ENCODE data around the gene SARS1. TPM values are rescaled to one million over a fixed set of nuclear protein-coding genes. Genes with fewer than 3 reads are reported as not detected.
A peak's percentile ranks its signal among the peaks of the same experiment; 100 is the strongest.
"Not testable (repeated sequence)": the region's sequence is repeated elsewhere in the genome, so short reads cannot be mapped to it uniquely, and the experiment has no call there.

SARS1 gene
- total RNA-seq (100 to 1,000 TPM; 123 to 146 (median 135) TPM), polyA plus RNA-seq (84.5 TPM)
- long read RNA-seq, donor 1, transcript SARS-206 (2 exons, 804 nt), result minor isoform, 16 of 371 reads
- long read RNA-seq, donor 1, transcript SARS-201 (11 exons, 1,852 nt), result major isoform, 318 of 371 reads
- long read RNA-seq, donor 1, transcript SARS-202 (12 exons, 1,882 nt), result minor isoform, 12 of 371 reads
- long read RNA-seq, donor 1, partial matches to known transcripts, result 10 of 371 reads
- long read RNA-seq, donor 1, other reads (novel, unspliced or antisense), result 14 of 371 reads
- long read RNA-seq, donor 2, transcript SARS-201 (11 exons, 1,852 nt), result major isoform, 128 of 144 reads
- long read RNA-seq, donor 2, partial matches to known transcripts, result 3 of 144 reads
- long read RNA-seq, donor 2, other reads (novel, unspliced or antisense), result 8 of 144 reads
- long read RNA-seq, donor 3, transcript SARS-206 (2 exons, 804 nt), result minor isoform, 32 of 1,002 reads
- long read RNA-seq, donor 3, transcript SARS-202 (12 exons, 1,882 nt), result minor isoform, 43 of 1,002 reads
- long read RNA-seq, donor 3, transcript SARS-201 (11 exons, 1,852 nt), result major isoform, 846 of 1,002 reads
- long read RNA-seq, donor 3, partial matches to known transcripts, result 15 of 1,002 reads
- long read RNA-seq, donor 3, other reads (novel, unspliced or antisense), result 62 of 1,002 reads
- long read RNA-seq, donor 4, transcript SARS-201 (11 exons, 1,852 nt), result major isoform, 152 of 189 reads
- long read RNA-seq, donor 4, transcript SARS-206 (2 exons, 804 nt), result minor isoform, 6 of 189 reads
- long read RNA-seq, donor 4, transcript SARS-202 (12 exons, 1,882 nt), result minor isoform, 15 of 189 reads
- long read RNA-seq, donor 4, partial matches to known transcripts, result 4 of 189 reads
- long read RNA-seq, donor 4, other reads (novel, unspliced or antisense), result 12 of 189 reads

- intact Hi-C loops (cut with DNase I), result no loop called here
- no peaks in the 10 kb centered on the region for H3K27me3 ChIP-seq (ENCODE audit: control insufficient read depth, insufficient read depth)
- H3K9me3 ChIP-seq (ENCODE audit: control insufficient read depth, low read length), result no peaks in the 10 kb centered on the region
- H3K27ac ChIP-seq (ENCODE audit: low read length), result peak within 1 kb of the TSS; percentile 89
- ATAC-seq (peak; percentile 96), DNase-seq (peak; percentile 90 to 96 (median 95))
- H3K4me3 ChIP-seq (ENCODE audit: low read length), result peak within 1 kb of the TSS; percentile 77
- no peaks in the 10 kb centered on the region for H3K4me1 ChIP-seq (ENCODE audit: control insufficient read depth, insufficient read depth, low read length)
- under 1% methylated on average over 64 of the region's 64 CpGs for WGBS
These were observed at the start of gene SARS1 for GRCh38 chr1:109213824-109214693. Gene SARS1 (plus strand): TSS chr1:109213918. CDS start chr1:109213993, 75 bp downstream.

GRCh38 chr1:109164538-109164937, 49.2 kb upstream of the SARS1 start:
- intact Hi-C loops (cut with DNase I), result no loop called here
- ATAC-seq (peak in 1 of 2 donors; percentile 22), DNase-seq (no peak)
- no peaks in the 10 kb centered on the region for H3K9me3 ChIP-seq (ENCODE audit: control insufficient read depth, low read length)
- H3K27me3 ChIP-seq (ENCODE audit: control insufficient read depth, insufficient read depth), result no peaks in the 10 kb centered on the region
- no peak overlapping the region for H3K27ac ChIP-seq (ENCODE audit: low read length)
- WGBS, result 93% methylated on average over 8 of the region's 8 CpGs
- no peak overlapping the region for H3K4me3 ChIP-seq (ENCODE audit: low read length)
- H3K4me1 ChIP-seq (ENCODE audit: control insufficient read depth, insufficient read depth, low read length), result peaks cover 3% of the 10 kb centered on the region

GRCh38 chr1:109167001-109167506, 46.7 kb upstream of the SARS1 start:
- H3K9me3 ChIP-seq (ENCODE audit: control insufficient read depth, low read length), result no peaks in the 10 kb centered on the region
- ATAC-seq, result no peak
- H3K27ac ChIP-seq (ENCODE audit: low read length), result no peak overlapping the region
- DNase-seq, result no peak
- peaks cover 3% of the 10 kb centered on the region for H3K4me1 ChIP-seq (ENCODE audit: control insufficient read depth, insufficient read depth, low read length)
- no peaks in the 10 kb centered on the region for H3K27me3 ChIP-seq (ENCODE audit: control insufficient read depth, insufficient read depth)
- intact Hi-C loops (cut with DNase I), result no loop called here
- WGBS, result 50% methylated on average over 7 of the region's 7 CpGs
- H3K4me3 ChIP-seq (ENCODE audit: low read length), result no peak overlapping the region

GRCh38 chr1:109170035-109170764, 43.5 kb upstream of the SARS1 start:
- ATAC-seq, result no peak
- Histone ChIP-seq H3K27me3 (ENCODE audit: control insufficient read depth, insufficient read depth) (no peaks in the 10 kb centered on the region), H3K9me3 (ENCODE audit: control insufficient read depth, low read length) (no peaks in the 10 kb centered on the region), H3K4me3 (ENCODE audit: low read length) (no peak overlapping the region), H3K4me1 (ENCODE audit: control insufficient read depth, insufficient read depth, low read length) (no peaks in the 10 kb centered on the region), H3K27ac (ENCODE audit: low read length) (no peak overlapping the region)
- DNase-seq, result no peak
- intact Hi-C loops (cut with DNase I), result no loop called here
- 56% methylated on average over 7 of the region's 7 CpGs for WGBS

GRCh38 chr1:109171646-109172045, 42.1 kb upstream of the SARS1 start:
- ATAC-seq (no peak), DNase-seq (no peak)
- Histone ChIP-seq H3K4me1 (ENCODE audit: control insufficient read depth, insufficient read depth, low read length) (no peaks in the 10 kb centered on the region), H3K27me3 (ENCODE audit: control insufficient read depth, insufficient read depth) (no peaks in the 10 kb centered on the region), H3K4me3 (ENCODE audit: low read length) (no peak overlapping the region), H3K27ac (ENCODE audit: low read length) (no peak overlapping the region), H3K9me3 (ENCODE audit: control insufficient read depth, low read length) (no peaks in the 10 kb centered on the region)
- intact Hi-C loops (cut with DNase I), result no loop called here
- 94% methylated on average over 10 of the region's 10 CpGs for WGBS

- intact Hi-C loops (cut with DNase I); ATAC-seq; H3K4me1 ChIP-seq (ENCODE audit: control insufficient read depth, insufficient read depth, low read length); H3K27me3 ChIP-seq (ENCODE audit: control insufficient read depth, insufficient read depth); DNase-seq; H3K27ac ChIP-seq (ENCODE audit: low read length); H3K4me3 ChIP-seq (ENCODE audit: low read length); H3K9me3 ChIP-seq (ENCODE audit: control insufficient read depth, low read length): not testable (repeated sequence)
- 80% methylated on average over 1 of the region's 1 CpG for WGBS
These were observed 37.4 kb upstream of the SARS1 start for GRCh38 chr1:109176349-109176748.

GRCh38 chr1:109180715-109181084, 33.0 kb upstream of the SARS1 start:
- H3K27me3 ChIP-seq (ENCODE audit: control insufficient read depth, insufficient read depth); H3K9me3 ChIP-seq (ENCODE audit: control insufficient read depth, low read length); H3K4me1 ChIP-seq (ENCODE audit: control insufficient read depth, insufficient read depth, low read length); H3K4me3 ChIP-seq (ENCODE audit: low read length); H3K27ac ChIP-seq (ENCODE audit: low read length); ATAC-seq; intact Hi-C loops (cut with DNase I); DNase-seq: not testable (repeated sequence)
- 74% methylated on average over 3 of the region's 3 CpGs for WGBS

- no peaks in the 10 kb centered on the region for H3K27me3 ChIP-seq (ENCODE audit: control insufficient read depth, insufficient read depth)
- H3K27ac ChIP-seq (ENCODE audit: low read length), result no peak overlapping the region
- ATAC-seq, result no peak
- 34% methylated on average over 4 of the region's 4 CpGs for WGBS
- H3K9me3 ChIP-seq (ENCODE audit: control insufficient read depth, low read length), result no peaks in the 10 kb centered on the region
- H3K4me3 ChIP-seq (ENCODE audit: low read length), result no peak overlapping the region
- no peaks in the 10 kb centered on the region for H3K4me1 ChIP-seq (ENCODE audit: control insufficient read depth, insufficient read depth, low read length)
- intact Hi-C loops (cut with DNase I), result no loop called here
- no peak for DNase-seq
These were observed 32.5 kb upstream of the SARS1 start for GRCh38 chr1:109181085-109181806.

- intact Hi-C loops (cut with DNase I), result no loop called here
- Histone ChIP-seq H3K4me3 (ENCODE audit: low read length) (no peak overlapping the region), H3K9me3 (ENCODE audit: control insufficient read depth, low read length) (no peaks in the 10 kb centered on the region), H3K27me3 (ENCODE audit: control insufficient read depth, insufficient read depth) (no peaks in the 10 kb centered on the region), H3K4me1 (ENCODE audit: control insufficient read depth, insufficient read depth, low read length) (no peaks in the 10 kb centered on the region), H3K27ac (ENCODE audit: low read length) (no peak overlapping the region)
- DNase-seq (no peak), ATAC-seq (no peak)
- WGBS, result 68% methylated on average over 4 of the region's 4 CpGs
These were observed 31.9 kb upstream of the SARS1 start for GRCh38 chr1:109181807-109182163.

Data from right cardiac atrium (tissue), 5 donors.